Measurements from ENCODE around the gene METTL4. TPM values are rescaled to one million over a fixed set of nuclear protein-coding genes. Genes with fewer than 3 reads are reported as not detected.
A peak's percentile ranks its signal among the peaks of the same experiment; 100 is the strongest.

Gene METTL4
- total and polyA plus RNA-seq, 2 experiments from 2014 or later, result 7.6 to 16.0 TPM

DNA sequence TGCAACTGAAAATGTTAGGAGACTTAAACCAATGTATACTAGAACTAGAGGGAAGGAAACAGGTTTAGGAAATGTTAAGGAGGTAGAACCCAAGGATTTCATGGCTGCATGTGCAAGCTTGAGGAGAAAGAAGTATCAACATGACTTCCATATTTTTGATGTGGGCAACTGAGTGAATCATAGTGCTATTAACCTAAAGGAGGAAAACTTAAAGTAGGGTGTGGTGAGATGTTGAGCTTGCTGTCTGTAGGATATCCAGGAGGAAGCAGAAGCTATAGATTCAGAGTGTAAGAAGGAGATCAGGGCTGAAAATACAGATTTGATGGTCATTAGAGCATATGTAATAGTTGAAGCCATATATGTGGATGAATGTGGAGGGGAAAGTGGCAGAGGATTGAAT, 31.5 kb upstream of the METTL4 start:
- no peak overlapping the region for H2AFZ ChIP-seq

GRCh38 chr18:2597639-2598038, 26.3 kb upstream of the METTL4 start:
- WGBS (ENCODE audit: low lambda C conversion rate, missing lambda C conversion rate), result 95% methylated on average over 5 of the region's 5 CpGs
- Histone ChIP-seq H3K9me3 (ENCODE audit: low read depth) (no peaks in the 10 kb centered on the region), H2AFZ (no peak overlapping the region), H4K20me1 (ENCODE audit: insufficient read depth, poor library complexity, severe bottlenecking) (no peaks in the 10 kb centered on the region), H3K27me3 (no peaks in the 10 kb centered on the region), H3K9me2 (replicated peaks; ENCODE audit: insufficient read depth) (no peaks in the 10 kb centered on the region), H3K4me2 (no peak overlapping the region), H3K79me2 (no peaks in the 10 kb centered on the region), H3K27ac (no peak overlapping the region), H3K4me3 (no peak overlapping the region), H3K4me1 (ENCODE audit: insufficient read depth) (no peaks in the 10 kb centered on the region), H3K36me3 (replicated peaks; ENCODE audit: insufficient read depth, low read depth) (no peaks in the 10 kb centered on the region)
- no peak for DNase-seq (ENCODE audit: low spot score)
- TF ChIP-seq EZH2phosphoT487 (IDR thresholded peaks at IDR 0.05; ENCODE audit: low read depth, severe bottlenecking, unreplicated experiment), result no peak

More for the DNA sequence above, 31.5 kb upstream of the METTL4 start:
- DNase-seq (ENCODE audit: low spot score), result no peak
- no peak overlapping the region for H3K4me2 ChIP-seq
- no peaks in the 10 kb centered on the region for H3K9me2 ChIP-seq (replicated peaks; ENCODE audit: insufficient read depth)
- no peak overlapping the region for H3K27ac ChIP-seq
- H3K27me3 ChIP-seq, result no peaks in the 10 kb centered on the region
- H4K20me1 ChIP-seq (ENCODE audit: insufficient read depth, poor library complexity, severe bottlenecking), result no peaks in the 10 kb centered on the region
- H3K4me1 ChIP-seq (ENCODE audit: insufficient read depth), result no peaks in the 10 kb centered on the region
- H3K4me3 ChIP-seq, result no peak overlapping the region
- H3K79me2 ChIP-seq, result no peaks in the 10 kb centered on the region
- no peak for TF ChIP-seq EZH2phosphoT487 (IDR thresholded peaks at IDR 0.05; ENCODE audit: low read depth, severe bottlenecking, unreplicated experiment)
- no peak for TF ChIP-seq EZH2 (IDR thresholded peaks at IDR 0.05; ENCODE audit: borderline replicate concordance)
- TF ChIP-seq, protein P1, sequence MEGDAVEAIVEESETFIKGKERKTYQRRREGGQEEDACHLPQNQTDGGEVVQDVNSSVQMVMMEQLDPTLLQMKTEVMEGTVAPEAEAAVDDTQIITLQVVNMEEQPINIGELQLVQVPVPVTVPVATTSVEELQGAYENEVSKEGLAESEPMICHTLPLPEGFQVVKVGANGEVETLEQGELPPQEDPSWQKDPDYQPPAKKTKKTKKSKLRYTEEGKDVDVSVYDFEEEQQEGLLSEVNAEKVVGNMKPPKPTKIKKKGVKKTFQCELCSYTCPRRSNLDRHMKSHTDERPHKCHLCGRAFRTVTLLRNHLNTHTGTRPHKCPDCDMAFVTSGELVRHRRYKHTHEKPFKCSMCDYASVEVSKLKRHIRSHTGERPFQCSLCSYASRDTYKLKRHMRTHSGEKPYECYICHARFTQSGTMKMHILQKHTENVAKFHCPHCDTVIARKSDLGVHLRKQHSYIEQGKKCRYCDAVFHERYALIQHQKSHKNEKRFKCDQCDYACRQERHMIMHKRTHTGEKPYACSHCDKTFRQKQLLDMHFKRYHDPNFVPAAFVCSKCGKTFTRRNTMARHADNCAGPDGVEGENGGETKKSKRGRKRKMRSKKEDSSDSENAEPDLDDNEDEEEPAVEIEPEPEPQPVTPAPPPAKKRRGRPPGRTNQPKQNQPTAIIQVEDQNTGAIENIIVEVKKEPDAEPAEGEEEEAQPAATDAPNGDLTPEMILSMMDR (IDR thresholded peaks at IDR 0.05; ENCODE audit: poor library complexity), result no peak
- H3K36me3 ChIP-seq (replicated peaks; ENCODE audit: insufficient read depth, low read depth), result no peaks in the 10 kb centered on the region
- no peaks in the 10 kb centered on the region for H3K9me3 ChIP-seq (ENCODE audit: low read depth)

GRCh38 chr18:2590303-2590702, 19.0 kb upstream of the METTL4 start:
- Histone ChIP-seq H4K20me1 (ENCODE audit: insufficient read depth, poor library complexity, severe bottlenecking) (no peaks in the 10 kb centered on the region), H3K4me2 (no peak overlapping the region), H3K27me3 (no peaks in the 10 kb centered on the region), H3K9me2 (replicated peaks; ENCODE audit: insufficient read depth) (no peaks in the 10 kb centered on the region), H3K9me3 (ENCODE audit: low read depth) (no peaks in the 10 kb centered on the region), H3K27ac (no peak overlapping the region), H3K4me3 (no peak overlapping the region), H3K79me2 (no peaks in the 10 kb centered on the region), H3K36me3 (replicated peaks; ENCODE audit: insufficient read depth, low read depth) (no peaks in the 10 kb centered on the region), H2AFZ (no peak overlapping the region), H3K4me1 (ENCODE audit: insufficient read depth) (no peaks in the 10 kb centered on the region)
- TF ChIP-seq, protein P1 (IDR thresholded peaks at IDR 0.05; ENCODE audit: poor library complexity), result no peak
- no peak for TF ChIP-seq EZH2phosphoT487 (IDR thresholded peaks at IDR 0.05; ENCODE audit: low read depth, severe bottlenecking, unreplicated experiment)
- TF ChIP-seq EZH2 (IDR thresholded peaks at IDR 0.05; ENCODE audit: borderline replicate concordance), result no peak
- DNase-seq (ENCODE audit: low spot score), result no peak
- WGBS (ENCODE audit: low lambda C conversion rate, missing lambda C conversion rate), result 100% methylated on average over 2 of the region's 2 CpGs

DNA sequence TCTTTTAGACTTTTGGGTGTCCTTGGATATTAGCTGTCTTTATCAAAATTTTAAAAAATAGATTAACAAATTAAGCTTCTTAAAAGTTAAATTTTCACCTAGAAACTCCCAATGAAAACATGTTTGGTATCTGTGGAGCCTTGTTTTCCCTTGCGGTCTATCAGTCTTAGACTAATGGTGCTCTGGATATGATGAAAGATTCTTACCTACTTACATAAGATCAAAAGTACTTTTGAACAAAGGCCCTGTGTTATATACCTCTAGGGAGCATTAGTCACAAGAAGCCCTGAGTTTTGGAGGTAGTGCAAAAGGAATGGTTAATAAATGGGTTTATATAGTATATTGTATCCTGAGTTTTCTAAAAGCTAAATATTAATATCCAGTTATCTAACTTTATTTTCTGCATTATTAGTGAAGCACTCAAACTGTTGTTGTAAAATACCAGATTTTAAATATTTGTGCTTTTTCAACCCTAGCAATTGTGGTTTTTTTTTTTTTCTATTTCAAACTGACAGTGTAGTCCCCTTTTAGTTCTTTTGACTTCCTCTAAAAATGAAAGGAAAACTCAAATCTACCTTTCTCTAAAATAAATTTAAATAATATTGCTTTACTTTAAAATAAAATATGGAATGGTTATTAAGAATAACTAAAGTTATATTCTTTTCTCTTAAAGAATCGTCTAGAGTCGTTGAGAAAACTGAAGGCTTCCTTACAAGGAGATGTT, 18.2 kb upstream of the METTL4 start:
- peak overlapping the region; percentile 38 for H3K27ac ChIP-seq
- H3K9me2 ChIP-seq (replicated peaks; ENCODE audit: insufficient read depth), result no peaks in the 10 kb centered on the region
- no peaks in the 10 kb centered on the region for H4K20me1 ChIP-seq (ENCODE audit: insufficient read depth, poor library complexity, severe bottlenecking)

More for the DNA sequence above, 18.2 kb upstream of the METTL4 start:
- no peaks in the 10 kb centered on the region for H3K79me2 ChIP-seq
- no peaks in the 10 kb centered on the region for H3K27me3 ChIP-seq
- no peaks in the 10 kb centered on the region for H3K9me3 ChIP-seq (ENCODE audit: low read depth)
- H2AFZ ChIP-seq, result peak overlapping the region; percentile 5
- DNase-seq (ENCODE audit: low spot score), result no peak
- TF ChIP-seq, protein P1 (IDR thresholded peaks at IDR 0.05; ENCODE audit: poor library complexity), result no peak
- TF ChIP-seq EZH2 (IDR thresholded peaks at IDR 0.05; ENCODE audit: borderline replicate concordance), result no peak
- TF ChIP-seq EZH2phosphoT487 (IDR thresholded peaks at IDR 0.05; ENCODE audit: low read depth, severe bottlenecking, unreplicated experiment), result no peak
- H3K4me1 ChIP-seq (ENCODE audit: insufficient read depth), result no peaks in the 10 kb centered on the region
- WGBS (ENCODE audit: low lambda C conversion rate, missing lambda C conversion rate), result 92% methylated on average over 3 of the region's 3 CpGs
- peak overlapping the region; percentile 29 for H3K4me2 ChIP-seq
- H3K36me3 ChIP-seq (replicated peaks; ENCODE audit: insufficient read depth, low read depth), result no peaks in the 10 kb centered on the region
- H3K4me3 ChIP-seq, result no peak overlapping the region
